NT2/D1 (cell line): ENCODE measurements around the gene GALNT8.

Experiments
- DNase-seq: peaks from one replicate; pipeline ENCODE4 v3.0.0-alpha.2; 2011; ENCODE audit warnings: low read depth, low spot score
- H3K27me3 ChIP-seq: 2 replicates; pipeline ENCODE4 v1.6.0; 2011; ENCODE audit warnings: mild to moderate bottlenecking; ENCODE audit not compliant: insufficient read length, insufficient read depth
- H3K36me3 ChIP-seq: 2 replicates; pipeline ENCODE4 v1.6.1; 2011; ENCODE audit warnings: mild to moderate bottlenecking, low read length, mixed read lengths; ENCODE audit not compliant: insufficient read depth, insufficient read length
- H3K4me1 ChIP-seq: 2 replicates; pipeline ENCODE4 v1.5.1; 2011; ENCODE audit not compliant: insufficient read depth, insufficient read length
- H3K4me3 ChIP-seq: 2 replicates; pipeline ENCODE4 v1.5.1; 2011; ENCODE audit warnings: low read depth; ENCODE audit not compliant: insufficient read length
- H3K9ac ChIP-seq: 2 replicates; pipeline ENCODE4 v1.6.0; 2011; ENCODE audit warnings: low read depth; ENCODE audit not compliant: insufficient read length
- H3K9me3 ChIP-seq: 2 replicates; pipeline ENCODE4 v1.5.1; 2011; ENCODE audit warnings: mild to moderate bottlenecking, low read length; ENCODE audit not compliant: insufficient read depth
- SUZ12 ChIP-seq: IDR thresholded peaks from 2 replicates; pipeline ENCODE4 v1.6.1; 2011; ENCODE audit not compliant: insufficient read length, insufficient read depth; ENCODE audit errors: extremely low read depth
- YY1 ChIP-seq: IDR thresholded peaks from 2 replicates; pipeline ENCODE4 v1.6.1; 2011; ENCODE audit not compliant: insufficient read length, insufficient read depth
- ZNF274 ChIP-seq: IDR thresholded peaks from 2 replicates; pipeline ENCODE4 v1.6.1; 2011; ENCODE audit warnings: mild to moderate bottlenecking, low read depth, low read length

Gene GALNT8

GRCh38 chr12:4771172-4771959, 51.2 kb downstream of the GALNT8 start:
- Histone ChIP-seq H3K9me3 (no peaks in the 10 kb centered on the region), H3K4me1 (peaks cover 6% of the 10 kb centered on the region), H3K4me3 (no peak overlapping the region), H3K27me3 (no peaks in the 10 kb centered on the region), H3K9ac (no peak overlapping the region), H3K36me3 (peaks cover 4% of the 10 kb centered on the region)
- DNase-seq = no peak
- TF ChIP-seq ZNF274 (no peak), SUZ12 (no peak), YY1 (no peak)

DNA sequence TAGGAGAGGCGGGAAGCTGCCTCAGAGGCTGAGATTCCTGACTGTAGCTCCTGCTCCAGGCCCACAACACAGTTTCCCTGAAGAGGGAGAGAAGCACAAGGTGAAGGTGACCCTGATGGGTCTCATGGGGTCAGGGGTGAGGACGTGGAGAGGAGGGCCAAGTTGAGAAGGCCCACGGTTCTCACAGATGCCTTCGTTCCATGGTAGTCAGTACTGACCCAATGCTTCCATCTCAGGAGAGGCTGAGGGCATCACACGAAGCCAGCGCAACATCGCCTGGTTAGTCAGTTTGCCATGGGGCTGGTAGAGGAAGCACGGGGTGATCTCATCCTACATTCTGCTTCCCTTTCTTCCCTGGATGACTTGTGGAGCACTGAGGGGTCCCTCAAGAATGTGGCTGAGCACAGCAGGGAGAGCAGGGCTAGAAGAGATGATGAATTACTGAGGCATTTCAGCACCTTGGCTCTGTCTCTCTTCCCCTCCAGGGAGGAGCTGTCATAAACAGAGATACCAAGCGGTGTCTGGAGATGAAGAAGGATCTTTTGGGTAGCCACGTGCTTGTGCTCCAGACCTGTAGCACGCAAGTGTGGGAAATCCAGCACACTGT, 51.9 kb downstream of the GALNT8 start:
- peaks cover 6% of the 10 kb centered on the region for H3K4me1 ChIP-seq
- peak; percentile 43 for DNase-seq
- H3K4me3 ChIP-seq = no peak overlapping the region
- no peak overlapping the region for H3K9ac ChIP-seq
- H3K9me3 ChIP-seq = no peaks in the 10 kb centered on the region
- no peaks in the 10 kb centered on the region for H3K27me3 ChIP-seq
- TF ChIP-seq YY1 = no peak
- no peak for TF ChIP-seq ZNF274
- TF ChIP-seq SUZ12 = no peak
- peaks cover 4% of the 10 kb centered on the region for H3K36me3 ChIP-seq

GRCh38 chr12:4775936-4776335, 55.7 kb downstream of the GALNT8 start:
- H3K27me3 ChIP-seq = no peaks in the 10 kb centered on the region
- H3K4me1 ChIP-seq = peaks cover 13% of the 10 kb centered on the region
- TF ChIP-seq ZNF274 (no peak), SUZ12 (no peak), YY1 (no peak)

GRCh38 chr12:4779749-4780148, 59.5 kb downstream of the GALNT8 start:
- Histone ChIP-seq H3K4me1 (peaks cover 7% of the 10 kb centered on the region), H3K27me3 (no peaks in the 10 kb centered on the region), H3K9ac (no peak overlapping the region), H3K9me3 (peaks cover 19% of the 10 kb centered on the region; the same call in 1 of the 2 replicates), H3K36me3 (no peaks in the 10 kb centered on the region), H3K4me3 (no peak overlapping the region)
- DNase-seq = no peak
- TF ChIP-seq YY1 (no peak), ZNF274 (no peak), SUZ12 (no peak)

More at GRCh38 chr12:4775936-4776335, 55.7 kb downstream of the GALNT8 start:
- no peak overlapping the region for H3K4me3 ChIP-seq
- H3K9ac ChIP-seq = no peak overlapping the region
- H3K36me3 ChIP-seq = peaks cover 4% of the 10 kb centered on the region
- H3K9me3 ChIP-seq = no peaks in the 10 kb centered on the region
- no peak for DNase-seq

GRCh38 chr12:4780641-4781611, 60.7 kb downstream of the GALNT8 start:
- H3K4me3 ChIP-seq = no peak overlapping the region
- no peak for TF ChIP-seq ZNF274
- TF ChIP-seq SUZ12 = no peak
- no peak for TF ChIP-seq YY1
- peaks cover 20% of the 10 kb centered on the region; the same call in 1 of the 2 replicates for H3K9me3 ChIP-seq
- H3K4me1 ChIP-seq = peaks cover 7% of the 10 kb centered on the region
- no peak overlapping the region for H3K9ac ChIP-seq
- no peak for DNase-seq
- no peaks in the 10 kb centered on the region for H3K36me3 ChIP-seq
- no peaks in the 10 kb centered on the region for H3K27me3 ChIP-seq

DNA sequence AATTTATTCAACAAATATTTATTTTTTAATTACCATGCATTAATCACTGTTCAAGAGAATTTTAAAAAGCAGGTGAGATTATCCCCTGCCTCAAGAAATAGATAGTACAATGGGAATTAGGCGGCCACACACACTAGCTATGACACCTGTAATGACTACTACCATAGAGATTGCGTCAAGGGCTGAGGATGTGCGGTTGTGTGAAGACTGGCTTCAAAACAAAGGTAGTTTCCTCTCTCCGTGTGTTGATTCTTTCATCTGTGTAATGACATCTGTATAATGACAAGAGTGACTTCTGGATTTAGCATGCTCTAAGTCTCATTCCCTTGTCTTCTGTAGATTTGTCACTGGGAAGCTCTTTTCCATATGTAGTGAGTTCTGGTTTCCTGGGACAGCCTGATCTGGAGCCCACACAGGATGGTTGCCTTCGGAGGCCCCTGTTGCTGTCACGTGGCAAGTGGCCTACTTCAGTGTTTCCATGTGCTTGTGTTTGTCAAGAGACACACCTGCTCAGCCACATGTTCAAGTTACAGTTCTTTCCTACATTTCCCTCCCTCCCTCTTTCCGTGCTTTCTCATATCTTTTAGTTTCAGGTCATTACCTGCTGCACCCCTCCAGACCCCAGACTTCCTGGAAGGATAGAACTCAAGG, 64.3 kb downstream of the GALNT8 start:
- no peak overlapping the region for H3K4me3 ChIP-seq
- peaks cover 3% of the 10 kb centered on the region for H3K4me1 ChIP-seq
- H3K27me3 ChIP-seq = no peaks in the 10 kb centered on the region
- no peak for DNase-seq
- H3K36me3 ChIP-seq = no peaks in the 10 kb centered on the region
- H3K9ac ChIP-seq = no peak overlapping the region
- TF ChIP-seq SUZ12 (no peak), YY1 (no peak), ZNF274 (no peak)
- peaks cover 20% of the 10 kb centered on the region; the same call in 1 of the 2 replicates for H3K9me3 ChIP-seq

DNA sequence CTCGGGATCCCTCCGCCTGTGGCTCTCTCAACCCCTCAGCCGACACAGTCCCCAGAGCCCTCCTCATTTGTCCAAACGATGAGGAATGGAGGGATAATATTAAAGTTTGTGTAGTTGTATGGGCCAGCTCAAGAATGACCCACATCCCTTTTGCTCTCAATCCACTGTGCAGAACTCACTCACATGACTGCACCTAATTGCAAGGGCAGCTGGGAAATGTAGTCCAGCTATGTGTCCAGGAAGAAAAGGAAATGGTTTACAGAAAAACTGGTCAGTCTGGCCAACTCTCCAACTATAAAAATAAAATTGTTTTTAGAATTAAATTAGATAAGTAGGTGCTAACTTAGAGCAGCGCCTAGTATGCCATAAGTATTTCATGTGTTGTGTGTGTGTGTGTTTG, 66.6 kb downstream of the GALNT8 start:
- Histone ChIP-seq H3K9me3 (peaks cover 27% of the 10 kb centered on the region; the same call in 1 of the 2 replicates), H3K4me3 (no peak overlapping the region), H3K4me1 (no peaks in the 10 kb centered on the region), H3K36me3 (no peaks in the 10 kb centered on the region), H3K27me3 (no peaks in the 10 kb centered on the region), H3K9ac (no peak overlapping the region)
- DNase-seq = no peak
- no peak for TF ChIP-seq YY1
- no peak for TF ChIP-seq ZNF274
- TF ChIP-seq SUZ12 = no peak
